Memory B cell (primary cell): ENCODE results near the gene SPRED2.

Experiments
- ATAC-seq: fragments of 150-1000 bp; cut with Tn5 transposase; 2 replicates; pipeline ENCODE4 v1.10.0; 2021; ENCODE audit warnings: low read depth, mild to moderate bottlenecking, moderate library complexity
- DNase-seq, 2 donors: peaks; one replicate each; pipeline ENCODE4 v3.0.0; 2022; ENCODE audit warnings: low spot score in 2 of 2
- H3K27ac Mint-ChIP-seq: one replicate; pipeline ENCODE4 v1.8.0; 2022; ENCODE audit warnings: mild to moderate bottlenecking, moderate library complexity, mixed read lengths
- H3K27me3 Mint-ChIP-seq: one replicate; pipeline ENCODE4 v1.8.0; 2022; ENCODE audit warnings: mixed read lengths
- H3K36me3 Mint-ChIP-seq: one replicate; pipeline ENCODE4 v1.8.0; 2022; ENCODE audit warnings: mild to moderate bottlenecking, mixed read lengths
- H3K4me1 Mint-ChIP-seq: one replicate; pipeline ENCODE4 v1.8.0; 2022; ENCODE audit warnings: mixed read lengths
- H3K4me3 Mint-ChIP-seq: one replicate; pipeline ENCODE4 v1.8.0; 2022; ENCODE audit warnings: mild to moderate bottlenecking, moderate library complexity, mixed read lengths
- H3K9me3 Mint-ChIP-seq: one replicate; pipeline ENCODE4 v1.8.0; 2022; ENCODE audit warnings: mixed read lengths

SPRED2 gene

DNA sequence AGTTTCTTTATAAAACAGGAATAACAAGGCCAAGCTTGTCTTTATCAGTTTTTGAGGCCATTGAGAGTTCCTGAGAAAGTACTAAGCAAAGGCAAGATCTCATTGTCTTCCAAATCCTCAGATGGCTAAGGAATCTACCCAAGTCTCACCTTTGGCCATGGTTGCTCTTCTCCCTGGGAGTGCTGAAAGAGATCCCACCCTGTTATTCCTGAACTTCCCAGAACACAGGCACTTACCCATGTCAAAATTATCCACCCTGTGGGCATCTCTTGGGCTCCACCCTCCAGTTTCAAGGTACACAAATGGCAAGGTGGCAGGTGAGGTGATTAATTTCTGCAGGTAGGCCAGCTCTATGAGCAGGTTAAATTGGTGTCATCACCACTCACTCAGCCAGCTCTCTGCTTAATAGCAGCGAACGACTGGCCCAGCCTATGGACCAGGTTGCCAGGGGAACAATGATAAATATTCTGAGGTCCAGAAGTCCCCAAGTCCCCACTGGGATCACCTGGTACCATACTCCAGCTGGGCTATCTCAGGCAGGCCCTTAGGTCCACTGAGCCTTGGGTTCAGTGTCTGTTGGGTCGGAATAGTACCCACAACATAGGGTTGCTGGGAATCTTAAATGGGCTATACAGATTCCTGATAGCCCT is 2.3 kb upstream of the SPRED2 start:
- Mint-ChIP-seq H3K9me3 (no peaks in the 10 kb centered on the region), H3K27me3 (peaks cover 23% of the 10 kb centered on the region), H3K36me3 (no peaks in the 10 kb centered on the region), H3K27ac (no peak overlapping the region), H3K4me1 (peaks cover 24% of the 10 kb centered on the region), H3K4me3 (peak overlapping the region; percentile 0)
- DNase-seq (no peak), ATAC-seq (no peak)

DNA sequence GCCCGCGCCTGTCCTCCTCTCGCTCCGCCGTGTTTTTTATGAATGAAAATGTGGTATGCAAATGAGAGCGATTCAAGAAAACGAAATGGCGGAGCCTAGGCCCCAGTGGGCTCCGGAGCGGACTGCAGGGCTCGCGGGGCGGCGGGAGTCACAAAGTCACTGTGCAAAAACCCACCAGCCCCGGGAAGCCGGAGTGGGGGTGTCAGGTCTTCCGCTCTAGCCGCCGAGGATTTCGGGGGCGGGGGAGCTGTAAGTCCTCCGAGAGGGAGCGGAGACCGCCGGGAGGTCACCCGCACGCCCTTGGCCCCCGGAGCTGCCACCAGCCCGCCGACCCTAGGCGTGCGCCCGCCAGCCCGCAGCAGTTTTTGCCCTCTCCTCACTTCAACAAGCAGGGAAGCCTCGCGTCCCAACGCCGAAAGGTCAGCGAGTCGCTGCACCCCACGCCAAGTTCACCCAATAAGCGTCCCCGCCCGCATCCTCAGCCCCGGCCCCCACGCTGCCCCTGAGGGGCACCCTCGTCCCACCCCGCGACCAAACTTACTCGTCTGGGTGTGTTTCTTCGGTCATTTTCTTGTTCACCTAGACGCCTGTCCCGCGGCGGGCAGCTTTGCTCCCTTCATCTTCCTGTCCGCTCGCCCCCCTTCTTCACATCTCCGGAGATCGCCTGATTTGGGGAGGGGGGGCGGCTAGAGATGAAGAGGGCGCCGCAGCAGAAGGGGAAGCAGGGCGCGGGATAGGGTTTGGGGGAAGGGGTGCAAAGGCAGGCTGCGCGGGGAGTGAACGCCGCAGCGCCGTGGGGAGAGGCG is 775 bp downstream of the SPRED2 start:
- H3K4me3 Mint-ChIP-seq: peak overlapping the region; percentile 99
- H3K27me3 Mint-ChIP-seq: peaks cover 12% of the 10 kb centered on the region
- ATAC-seq: peak; percentile 51
- H3K27ac Mint-ChIP-seq: peak overlapping the region; percentile 80
- peak; percentile 41 to 56 for DNase-seq
- H3K36me3 Mint-ChIP-seq: no peaks in the 10 kb centered on the region
- H3K9me3 Mint-ChIP-seq: no peaks in the 10 kb centered on the region
- peaks cover 20% of the 10 kb centered on the region for H3K4me1 Mint-ChIP-seq

DNA sequence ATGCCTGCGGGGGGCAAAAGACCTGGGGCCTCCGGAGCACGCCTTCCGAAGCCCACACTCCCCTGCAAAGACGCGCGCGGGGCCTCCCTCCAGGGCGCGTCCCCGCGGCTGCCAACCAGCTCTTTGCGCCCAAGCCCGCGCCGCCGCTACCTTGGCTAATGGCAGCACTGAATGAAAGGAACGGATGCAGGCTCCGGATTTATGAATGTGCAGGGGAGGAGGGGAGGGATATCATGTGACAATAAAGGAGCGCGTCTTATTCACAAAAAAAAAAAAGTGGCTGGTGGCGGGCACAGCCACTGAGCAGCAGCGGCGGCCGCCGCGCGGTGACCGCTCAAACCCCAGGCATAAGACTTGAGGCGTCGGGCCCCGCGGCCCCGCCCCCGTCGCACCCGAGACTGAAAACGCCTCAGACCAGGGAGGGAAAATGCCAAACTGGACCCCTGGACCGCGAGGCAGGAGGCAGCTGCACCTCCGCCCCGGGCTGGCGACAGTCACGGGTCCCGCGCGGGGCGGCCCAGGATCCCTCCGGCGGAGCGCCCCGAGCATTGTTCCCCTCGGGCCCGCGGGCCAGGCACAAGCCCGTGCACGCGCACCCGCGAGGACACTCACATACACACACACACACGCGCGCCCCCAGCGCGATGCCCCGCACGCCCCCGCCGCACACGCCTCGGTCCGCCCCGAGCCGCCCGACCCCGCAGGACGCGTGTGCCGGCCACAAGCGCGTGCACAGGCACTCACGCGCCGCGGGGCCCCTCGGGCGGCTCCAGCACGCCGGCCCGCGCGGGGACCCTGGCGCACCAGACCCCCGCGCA is 1.6 kb downstream of the SPRED2 start:
- no peaks in the 10 kb centered on the region for H3K9me3 Mint-ChIP-seq
- peaks cover 14% of the 10 kb centered on the region for H3K4me1 Mint-ChIP-seq
- peaks cover 10% of the 10 kb centered on the region for H3K27me3 Mint-ChIP-seq

DNA sequence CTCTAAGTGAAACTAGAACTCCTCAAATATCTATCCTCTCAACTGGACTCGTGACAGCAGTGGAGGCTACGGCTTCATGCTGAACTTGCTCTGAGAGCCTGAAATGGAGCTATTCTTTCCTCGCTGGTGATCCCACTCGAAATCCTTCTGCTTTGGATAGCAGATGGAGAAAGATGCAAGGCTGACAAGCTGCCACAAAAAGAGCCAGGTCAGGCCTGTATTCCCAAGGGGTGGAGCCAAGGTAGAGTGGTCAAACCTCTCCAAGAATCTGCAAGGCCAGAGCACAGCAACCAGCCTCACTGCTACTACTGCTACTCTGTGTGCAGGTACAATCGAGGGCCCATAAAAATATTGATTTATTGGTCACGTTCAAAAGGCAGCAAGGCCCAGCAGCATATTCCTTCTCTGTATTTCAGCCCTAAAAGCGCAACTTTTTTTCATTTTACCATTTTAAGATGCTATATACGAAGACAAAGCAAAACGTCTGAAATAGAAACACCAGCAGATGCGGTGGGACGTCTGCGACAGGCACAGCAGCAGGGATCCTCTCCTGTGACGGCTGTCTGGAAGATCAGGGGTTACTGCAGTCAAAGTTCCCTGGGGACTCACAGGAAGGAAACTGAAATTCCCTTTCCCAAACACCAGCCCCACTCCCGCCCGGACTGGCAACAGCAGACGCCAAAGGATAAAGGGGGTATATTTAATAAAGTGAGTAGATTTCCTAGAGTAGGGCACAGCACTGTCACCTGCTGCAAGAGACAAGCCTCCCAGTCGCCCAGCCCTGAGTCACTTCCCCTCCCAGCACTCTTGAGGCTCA is 2.4 kb downstream of the SPRED2 start:
- no peaks in the 10 kb centered on the region for H3K36me3 Mint-ChIP-seq
- peak overlapping the region; percentile 86 for H3K4me3 Mint-ChIP-seq
- H3K4me1 Mint-ChIP-seq: peaks cover 9% of the 10 kb centered on the region

More for the DNA sequence above, 1.6 kb downstream of the SPRED2 start:
- DNase-seq: peak; percentile 40 to 60
- peak; percentile 59 for ATAC-seq
- peak overlapping the region; percentile 99 for H3K4me3 Mint-ChIP-seq
- H3K27ac Mint-ChIP-seq: no peak overlapping the region
- no peaks in the 10 kb centered on the region for H3K36me3 Mint-ChIP-seq

DNA sequence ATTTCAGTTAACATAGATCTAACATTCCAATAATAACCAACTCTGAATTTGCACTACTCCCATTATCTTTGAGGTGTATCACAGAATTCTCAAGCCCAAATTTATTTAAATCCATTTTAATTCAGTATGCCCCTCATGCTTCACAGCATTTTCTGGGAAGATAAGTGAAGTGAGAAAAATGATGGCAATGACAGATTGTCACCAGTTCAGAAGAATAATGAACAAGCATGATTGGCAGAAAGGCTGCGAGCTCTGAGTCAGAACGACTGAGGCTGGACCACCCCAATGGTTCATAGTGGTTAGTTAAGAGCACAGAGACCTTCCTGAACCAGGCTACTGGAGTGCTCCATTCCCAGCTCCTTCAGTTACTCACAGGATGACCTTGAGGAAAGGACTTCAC is 4.9 kb downstream of the SPRED2 start:
- Mint-ChIP-seq H3K9me3 (no peaks in the 10 kb centered on the region), H3K27ac (no peak overlapping the region), H3K36me3 (no peaks in the 10 kb centered on the region), H3K4me1 (peaks cover 3% of the 10 kb centered on the region), H3K27me3 (peaks cover 7% of the 10 kb centered on the region), H3K4me3 (no peak overlapping the region)
- ATAC-seq (no peak), DNase-seq (no peak)

More for the DNA sequence above, 2.4 kb downstream of the SPRED2 start:
- DNase-seq (no peak), ATAC-seq (peak; percentile 42)
- H3K9me3 Mint-ChIP-seq: no peaks in the 10 kb centered on the region
- H3K27me3 Mint-ChIP-seq: peaks cover 7% of the 10 kb centered on the region
- H3K27ac Mint-ChIP-seq: no peak overlapping the region

DNA sequence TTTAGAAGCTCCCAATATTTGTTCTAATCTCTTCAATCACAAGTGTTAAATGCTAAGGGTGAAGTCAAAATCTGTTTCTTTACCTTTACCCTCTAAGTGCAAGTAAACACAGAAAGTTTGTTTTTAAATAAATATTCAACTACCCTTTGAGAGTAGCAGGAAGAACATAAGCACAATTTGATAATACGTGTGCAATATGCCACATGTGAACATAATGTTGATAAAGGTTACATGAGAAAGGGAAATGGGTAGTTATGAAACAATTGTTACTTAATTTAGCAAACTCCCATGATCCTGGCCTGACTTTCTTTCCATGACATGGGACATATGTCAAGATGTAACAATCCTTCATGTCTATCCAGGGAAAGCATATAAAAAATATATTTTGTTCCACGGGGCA is 7.1 kb downstream of the SPRED2 start:
- H3K27ac Mint-ChIP-seq: no peak overlapping the region
- H3K4me3 Mint-ChIP-seq: no peak overlapping the region
- DNase-seq (no peak), ATAC-seq (no peak)
- H3K27me3 Mint-ChIP-seq: peaks cover 12% of the 10 kb centered on the region
- no peaks in the 10 kb centered on the region for H3K9me3 Mint-ChIP-seq
- no peaks in the 10 kb centered on the region for H3K36me3 Mint-ChIP-seq
- H3K4me1 Mint-ChIP-seq: peaks cover 4% of the 10 kb centered on the region

DNA sequence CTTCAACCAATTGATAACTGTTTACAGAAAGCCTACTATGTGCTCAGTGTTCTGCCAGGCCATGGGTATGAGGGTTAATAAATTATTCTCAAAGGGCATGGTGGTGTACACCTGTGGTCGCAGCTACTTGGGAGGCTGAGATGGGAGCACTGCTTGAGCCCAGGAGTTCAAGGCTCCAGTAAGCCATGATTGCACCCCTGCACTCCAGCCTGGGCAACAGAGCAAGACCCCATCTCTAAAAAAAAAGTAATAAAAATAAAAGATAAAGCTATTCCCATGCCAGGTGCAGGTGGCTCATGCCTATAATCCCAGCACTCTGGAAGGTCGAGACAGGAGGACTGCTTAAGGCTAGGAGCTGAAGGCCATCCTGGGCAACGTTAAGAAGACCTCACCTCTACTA is 8.0 kb downstream of the SPRED2 start:
- DNase-seq (no peak), ATAC-seq (no peak)
- Mint-ChIP-seq H3K27me3 (peaks cover 14% of the 10 kb centered on the region), H3K9me3 (no peaks in the 10 kb centered on the region), H3K27ac (no peak overlapping the region), H3K36me3 (no peaks in the 10 kb centered on the region), H3K4me3 (no peak overlapping the region), H3K4me1 (peaks cover 4% of the 10 kb centered on the region)

DNA sequence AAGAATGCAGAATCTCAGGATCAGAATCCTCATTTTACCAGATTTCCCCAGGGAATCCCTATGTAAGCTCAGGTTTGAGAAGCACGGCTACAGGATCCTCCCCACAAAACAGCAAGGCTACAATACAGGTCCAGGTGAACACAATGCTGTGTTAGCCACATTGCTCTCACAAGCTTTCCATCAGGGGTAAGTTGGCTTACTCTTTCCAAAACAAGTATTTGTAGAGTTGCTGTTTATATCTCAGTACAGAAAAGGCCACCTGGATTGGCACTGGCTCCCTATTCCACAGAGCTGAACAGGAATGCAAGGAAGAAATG is 11.0 kb downstream of the SPRED2 start:
- no peak overlapping the region for H3K4me3 Mint-ChIP-seq

DNA sequence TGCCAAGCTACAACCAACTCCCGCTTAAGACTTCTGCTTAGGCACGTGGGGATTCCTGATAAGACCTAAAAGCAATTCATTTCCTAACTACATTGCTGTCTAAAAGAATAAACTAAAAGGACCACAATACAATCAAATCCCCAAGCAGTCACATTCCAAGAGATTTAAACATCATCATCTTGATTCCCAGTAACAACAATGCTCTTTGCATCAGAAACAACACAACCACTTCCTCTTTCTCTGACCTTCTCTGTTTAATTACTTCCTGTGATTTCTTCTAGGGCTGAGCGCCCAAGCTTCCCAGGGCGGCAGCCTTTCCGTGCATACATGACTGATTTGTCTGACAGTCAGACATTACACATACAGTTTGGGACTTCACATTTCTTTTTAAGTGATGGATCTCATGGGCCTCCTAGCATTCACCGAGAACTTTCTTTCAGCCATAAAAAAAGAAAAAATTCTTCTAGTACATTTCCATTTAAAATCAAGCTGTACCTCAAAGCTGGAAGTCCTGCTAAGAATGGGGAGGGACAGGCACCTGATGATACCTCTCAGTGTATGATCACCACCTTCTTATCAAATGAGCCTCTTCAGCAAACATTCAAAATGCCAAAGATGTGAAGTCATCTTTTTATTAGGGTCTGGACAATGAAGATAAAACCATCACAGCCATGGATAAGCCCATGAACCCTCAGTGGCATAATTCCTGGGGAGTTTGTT is 11.5 kb downstream of the SPRED2 start:
- Mint-ChIP-seq H3K36me3 (no peaks in the 10 kb centered on the region), H3K4me1 (peaks cover 6% of the 10 kb centered on the region), H3K27ac (no peak overlapping the region), H3K4me3 (peak overlapping the region; percentile 4), H3K9me3 (peaks cover 2% of the 10 kb centered on the region), H3K27me3 (peaks cover 37% of the 10 kb centered on the region)
- ATAC-seq (peak; percentile 98), DNase-seq (peak in 1 of 2 donors; percentile 37)

More for the DNA sequence above, 11.0 kb downstream of the SPRED2 start:
- Mint-ChIP-seq H3K36me3 (no peaks in the 10 kb centered on the region), H3K9me3 (peaks cover 2% of the 10 kb centered on the region), H3K4me1 (peaks cover 6% of the 10 kb centered on the region), H3K27me3 (peaks cover 32% of the 10 kb centered on the region), H3K27ac (no peak overlapping the region)
- no peak for ATAC-seq
- no peak for DNase-seq

DNA sequence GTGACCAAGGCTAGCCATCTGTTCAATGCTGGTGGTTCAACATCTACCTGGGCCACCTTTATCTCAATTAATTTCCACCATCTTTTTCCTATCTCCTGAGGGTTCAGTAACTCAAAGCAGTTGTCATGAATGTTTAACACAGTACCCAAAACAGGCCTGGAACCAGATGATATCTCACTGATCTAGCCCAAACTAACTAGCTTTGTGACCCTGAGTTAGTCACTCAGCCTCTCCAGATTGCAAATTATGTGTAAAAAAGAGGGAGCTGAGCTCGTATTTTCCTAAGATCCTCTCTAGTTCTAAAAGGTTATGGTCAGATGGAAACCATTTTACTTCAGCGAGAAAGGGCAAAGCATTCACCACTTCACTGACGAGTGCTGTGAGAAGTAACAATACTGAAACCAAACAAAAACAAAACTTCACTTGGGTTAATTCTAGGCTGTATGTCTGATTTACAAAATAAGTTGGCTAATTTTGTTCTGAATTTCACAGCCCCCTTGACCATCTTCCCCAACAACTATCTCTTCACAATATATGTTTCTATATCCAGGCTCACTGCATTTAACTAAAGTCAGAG is 14.8 kb downstream of the SPRED2 start:
- H3K27me3 Mint-ChIP-seq: peaks cover 39% of the 10 kb centered on the region
- DNase-seq (no peak), ATAC-seq (no peak)
- H3K9me3 Mint-ChIP-seq: peaks cover 2% of the 10 kb centered on the region
- peaks cover 6% of the 10 kb centered on the region for H3K4me1 Mint-ChIP-seq
- H3K4me3 Mint-ChIP-seq: no peak overlapping the region
- no peak overlapping the region for H3K27ac Mint-ChIP-seq
- no peaks in the 10 kb centered on the region for H3K36me3 Mint-ChIP-seq

DNA sequence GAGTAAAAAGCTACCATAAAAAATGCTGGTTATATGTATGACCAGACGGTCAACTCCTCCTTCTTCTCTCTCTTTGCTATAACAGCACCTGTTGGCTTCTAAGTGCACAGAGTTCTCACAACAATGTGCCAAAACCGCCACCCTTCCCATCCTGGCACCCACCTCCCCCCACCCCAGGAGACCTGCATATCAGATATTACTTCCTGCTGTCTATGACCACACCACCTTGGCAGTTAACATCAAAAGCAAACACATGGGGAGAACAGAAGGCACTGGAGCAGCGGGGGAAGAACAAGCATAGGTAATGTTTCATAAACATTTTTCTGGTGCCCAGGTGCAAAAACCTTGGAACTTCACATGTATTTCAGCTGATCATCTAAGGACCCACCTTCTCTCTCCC is 15.5 kb downstream of the SPRED2 start:
- Mint-ChIP-seq H3K4me1 (peaks cover 6% of the 10 kb centered on the region), H3K27me3 (peaks cover 38% of the 10 kb centered on the region), H3K36me3 (no peaks in the 10 kb centered on the region), H3K9me3 (peaks cover 2% of the 10 kb centered on the region), H3K4me3 (no peak overlapping the region), H3K27ac (no peak overlapping the region)
- no peak for DNase-seq
- ATAC-seq: no peak

DNA sequence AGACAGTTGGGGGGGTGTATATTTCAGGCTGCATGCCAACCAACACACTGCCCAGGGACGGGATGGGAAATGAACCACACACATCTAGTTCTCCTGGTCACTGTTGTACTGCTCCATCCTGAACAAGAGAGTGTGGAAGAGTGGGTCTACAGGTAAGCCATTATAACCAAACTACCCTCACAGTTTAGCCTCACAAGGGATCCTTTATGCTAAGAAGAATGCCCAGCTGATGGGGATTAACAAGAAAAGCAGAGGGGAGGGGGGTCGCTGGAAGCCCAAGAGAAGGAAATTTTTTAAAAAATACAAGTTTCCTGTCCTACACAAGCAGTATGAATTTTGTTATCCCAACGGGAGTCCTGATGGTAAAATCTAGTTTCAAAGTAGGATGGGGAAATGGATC is 16.1 kb downstream of the SPRED2 start:
- no peak for ATAC-seq
- Mint-ChIP-seq H3K27me3 (peaks cover 36% of the 10 kb centered on the region), H3K9me3 (peaks cover 2% of the 10 kb centered on the region), H3K36me3 (no peaks in the 10 kb centered on the region), H3K4me1 (peaks cover 6% of the 10 kb centered on the region), H3K4me3 (no peak overlapping the region), H3K27ac (no peak overlapping the region)
- DNase-seq: no peak

DNA sequence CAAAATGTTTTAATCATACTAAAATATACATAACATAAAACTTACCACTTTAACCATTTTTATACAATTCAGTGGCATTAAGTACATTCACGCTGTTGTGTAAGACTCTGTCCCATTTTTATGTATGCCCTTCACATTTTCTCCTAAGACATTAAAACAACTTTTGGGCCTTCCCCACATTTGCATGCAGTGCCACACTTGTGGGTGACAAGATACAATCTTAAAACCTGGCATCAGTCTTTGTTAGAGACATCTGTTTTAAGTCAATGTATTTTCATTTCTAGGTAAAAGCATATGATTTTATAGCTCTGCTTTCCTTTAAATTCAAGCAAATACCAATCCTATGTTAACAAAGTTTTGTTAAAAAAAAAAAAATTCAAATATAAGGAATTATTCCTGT is 17.3 kb downstream of the SPRED2 start:
- Mint-ChIP-seq H3K9me3 (peaks cover 2% of the 10 kb centered on the region), H3K27ac (no peak overlapping the region), H3K4me1 (peaks cover 2% of the 10 kb centered on the region), H3K36me3 (no peaks in the 10 kb centered on the region), H3K4me3 (no peak overlapping the region), H3K27me3 (peaks cover 37% of the 10 kb centered on the region)
- DNase-seq (no peak), ATAC-seq (no peak)
